NCI-H187 treated with DMSO at 0.1 percent for 48 hours (cell line): ENCODE measurements around the gene RSRC1.
"Not testable (repeated sequence)": the region's sequence is repeated elsewhere in the genome, so short reads cannot be mapped to it uniquely, and the experiment has no call there.

Source experiments
- DNase-seq: peaks from one replicate; lab custom pipeline; 2025; lab: John Stamatoyannopoulos, UW

Gene RSRC1

GRCh38 chr3:158531334-158531733, 421.4 kb downstream of the RSRC1 start:
- no peak for DNase-seq

DNA sequence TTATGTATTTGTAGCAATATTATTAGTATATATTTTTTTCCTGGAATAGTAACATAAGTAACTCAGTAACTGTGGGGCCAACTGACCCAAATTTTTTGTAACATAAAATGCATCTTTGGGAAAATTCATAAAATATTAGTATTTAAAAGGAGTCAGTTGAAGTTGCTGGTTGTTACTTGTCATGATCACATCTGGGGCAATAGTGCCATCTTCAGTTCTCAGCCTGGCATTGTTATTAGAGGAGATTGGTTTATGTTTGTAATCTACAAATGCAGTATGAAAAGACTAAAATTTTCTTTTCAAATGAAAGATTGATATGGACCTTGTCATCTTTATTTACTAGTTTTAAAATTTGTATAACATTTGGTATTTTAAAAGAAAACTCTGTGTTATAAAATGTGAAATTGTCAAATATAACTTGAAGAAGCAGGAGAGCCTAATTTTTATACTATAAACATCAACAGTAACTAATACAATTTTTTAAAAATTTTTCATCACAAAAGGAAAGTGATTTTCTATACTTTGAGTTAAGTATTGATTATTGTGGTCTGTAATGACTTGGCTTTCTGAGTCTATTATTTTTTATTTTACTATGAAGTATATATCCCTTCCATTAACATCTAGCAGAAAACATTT, 422.3 kb downstream of the RSRC1 start:
- DNase-seq, result no peak

DNA sequence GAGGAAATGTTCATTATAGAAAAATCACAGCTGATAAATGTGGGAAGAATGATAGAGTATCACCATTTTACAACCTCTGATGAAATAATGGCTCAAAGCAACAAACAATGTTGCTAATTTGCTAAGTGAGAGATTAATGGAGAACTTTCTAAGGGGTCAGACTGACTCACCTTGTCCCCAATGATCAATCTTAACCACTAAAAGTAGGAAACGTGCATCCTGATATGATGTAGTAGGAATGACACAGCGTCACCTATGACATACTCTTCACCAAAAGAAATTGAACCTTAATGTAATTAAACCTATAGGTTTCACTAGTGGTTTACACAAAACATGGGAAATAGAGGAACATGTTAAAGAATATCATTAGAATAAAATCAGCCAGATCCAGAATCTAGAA, 426.0 kb downstream of the RSRC1 start:
- no peak for DNase-seq

DNA sequence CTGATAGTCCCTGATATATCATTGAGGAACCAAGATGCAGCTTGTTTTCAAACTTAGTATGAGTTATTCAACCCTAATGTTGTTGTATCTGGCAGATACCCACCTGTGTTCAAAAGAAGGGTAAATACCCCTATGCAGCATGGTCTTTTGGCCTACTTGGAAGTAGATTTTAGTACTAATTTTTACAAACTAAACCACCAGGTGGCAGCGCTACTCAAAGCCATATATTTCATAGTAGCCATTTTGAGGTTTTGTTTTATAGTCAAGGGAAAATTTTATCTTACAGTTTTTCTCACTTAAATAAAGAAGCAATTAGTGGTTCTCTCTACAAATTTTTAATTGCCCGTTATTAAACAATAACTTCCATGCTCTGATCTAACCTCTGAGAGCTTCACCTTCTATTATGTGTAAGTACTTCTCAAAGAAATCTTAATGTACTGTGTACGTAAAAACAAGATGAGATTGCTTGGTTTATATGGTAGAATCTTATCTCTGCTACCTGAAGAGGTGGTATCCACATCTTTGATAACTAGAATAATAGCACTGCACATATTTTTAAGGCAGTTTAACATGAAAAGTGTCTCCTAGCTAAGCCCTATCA, 429.6 kb downstream of the RSRC1 start:
- no peak for DNase-seq

GRCh38 chr3:158540066-158540465, 430.2 kb downstream of the RSRC1 start:
- no peak for DNase-seq

GRCh38 chr3:158548691-158549090, 438.8 kb downstream of the RSRC1 start:
- no peak for DNase-seq

DNA sequence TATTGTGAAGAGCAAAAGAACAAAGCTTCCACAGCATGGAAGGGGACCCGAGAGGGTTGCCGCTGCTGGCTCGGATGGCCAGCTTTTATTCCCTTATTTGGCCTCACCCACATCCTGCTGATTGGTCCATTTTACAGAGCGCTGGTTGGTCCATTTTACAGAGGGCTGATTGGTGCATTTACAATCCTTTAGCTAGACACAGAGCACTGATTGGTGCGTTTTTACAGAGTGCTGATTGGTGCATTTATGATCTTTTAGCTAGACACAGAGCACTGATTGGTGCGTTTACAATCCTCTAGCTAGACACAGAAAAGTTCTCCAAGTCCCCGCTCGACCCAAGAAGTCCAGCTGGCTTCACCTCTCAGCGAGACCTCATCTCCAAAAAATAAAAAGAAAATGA, 440.0 kb downstream of the RSRC1 start:
- DNase-seq, result not testable (repeated sequence)

DNA sequence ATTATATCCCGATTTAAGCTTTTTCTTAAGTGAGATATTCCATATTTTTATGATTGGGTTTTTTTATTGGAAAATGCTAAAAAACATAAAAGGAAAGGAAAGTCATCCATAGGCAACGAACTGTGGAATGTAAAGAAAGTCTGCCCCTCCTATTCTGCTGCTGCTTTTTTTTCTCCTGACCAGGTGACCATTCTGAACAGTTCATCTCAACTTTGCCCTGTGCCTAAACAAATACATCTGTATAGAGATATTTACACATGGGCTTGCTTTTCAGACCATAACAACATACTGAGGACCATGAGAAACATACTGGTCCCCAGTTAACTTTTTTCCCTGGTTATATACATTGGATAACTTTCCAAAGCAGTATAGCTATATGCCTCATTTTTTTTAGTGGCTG, 442.2 kb downstream of the RSRC1 start:
- DNase-seq, result no peak

DNA sequence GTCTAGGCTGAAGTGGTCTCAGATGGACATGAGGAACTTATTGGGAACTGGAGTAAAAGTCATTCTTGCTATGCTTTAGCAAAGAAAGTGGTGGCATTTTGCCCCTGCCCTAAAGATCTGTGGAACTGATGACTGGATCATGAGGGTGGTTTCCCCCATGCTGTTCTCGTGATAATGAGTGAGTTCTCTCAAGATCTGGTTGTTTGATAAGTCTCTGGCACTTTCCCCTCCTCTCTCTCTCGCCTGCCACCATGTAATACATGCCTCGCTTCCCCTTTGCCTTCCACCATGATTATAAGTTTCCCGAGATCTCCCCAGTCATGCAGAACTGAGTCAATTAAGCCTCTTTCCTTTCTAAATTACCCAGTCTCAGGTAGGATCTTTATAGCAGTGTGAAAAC, 449.6 kb downstream of the RSRC1 start:
- DNase-seq, result no peak

DNA sequence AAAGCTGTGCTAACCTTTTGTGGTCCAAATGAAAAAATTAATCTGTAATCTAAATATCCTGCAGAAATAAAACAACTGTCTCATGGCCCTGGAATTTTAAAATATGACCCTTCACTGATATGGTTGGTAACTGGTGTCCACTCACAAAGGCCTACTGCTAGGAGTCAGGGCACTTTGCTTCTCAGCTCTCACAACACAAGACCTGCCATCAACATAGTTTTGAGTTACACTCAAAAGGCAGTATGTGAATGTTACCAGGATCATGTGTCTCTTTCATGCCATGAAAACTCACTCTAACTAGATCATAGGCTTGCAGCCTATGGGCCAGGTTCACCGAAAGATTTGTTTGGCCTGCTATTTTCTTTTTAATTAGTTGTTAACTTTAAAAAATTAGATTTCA, 451.1 kb downstream of the RSRC1 start:
- no peak for DNase-seq

DNA sequence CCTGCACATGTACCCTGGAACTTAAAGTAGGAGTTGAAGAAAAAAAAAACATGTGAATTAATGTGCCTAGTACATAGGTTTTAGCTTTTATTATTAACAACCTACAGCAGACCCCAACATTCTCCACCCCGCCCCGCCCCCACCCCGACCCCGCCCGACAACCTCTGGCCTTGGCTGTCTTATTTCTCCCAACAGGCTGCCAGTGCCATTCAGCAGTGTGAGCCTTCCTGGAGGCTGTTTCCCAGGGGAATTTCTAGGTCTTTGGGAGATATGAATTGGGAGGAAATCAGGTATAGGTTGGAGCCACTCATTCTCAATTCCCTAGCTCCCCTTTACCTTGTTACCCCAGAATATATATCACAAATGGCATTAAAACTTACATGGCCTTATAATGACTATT, 452.8 kb downstream of the RSRC1 start:
- no peak for DNase-seq

- DNase-seq, result no peak
Observed at GRCh38 chr3:158563076-158563475, 453.2 kb downstream of the RSRC1 start.

GRCh38 chr3:158565076-158565475, 455.2 kb downstream of the RSRC1 start:
- no peak for DNase-seq

DNA sequence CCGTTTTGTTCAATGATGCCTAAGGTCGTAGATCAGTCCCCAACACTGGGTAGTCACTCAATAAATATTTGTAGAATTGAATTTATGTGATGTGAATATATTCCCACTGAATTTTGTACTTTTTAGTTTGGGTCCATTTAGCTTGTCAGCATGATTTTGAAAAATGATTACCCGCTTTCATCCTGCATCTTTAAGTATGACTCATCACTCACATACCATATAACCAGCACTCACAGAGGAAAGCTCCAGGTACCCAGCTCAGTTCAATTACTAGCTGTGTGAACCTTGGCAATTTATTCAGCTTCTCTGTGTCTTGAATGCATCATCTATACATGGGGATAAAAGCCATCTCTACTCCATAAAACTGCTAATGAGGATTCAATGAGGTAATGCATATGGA, 458.9 kb downstream of the RSRC1 start:
- DNase-seq, result no peak

DNA sequence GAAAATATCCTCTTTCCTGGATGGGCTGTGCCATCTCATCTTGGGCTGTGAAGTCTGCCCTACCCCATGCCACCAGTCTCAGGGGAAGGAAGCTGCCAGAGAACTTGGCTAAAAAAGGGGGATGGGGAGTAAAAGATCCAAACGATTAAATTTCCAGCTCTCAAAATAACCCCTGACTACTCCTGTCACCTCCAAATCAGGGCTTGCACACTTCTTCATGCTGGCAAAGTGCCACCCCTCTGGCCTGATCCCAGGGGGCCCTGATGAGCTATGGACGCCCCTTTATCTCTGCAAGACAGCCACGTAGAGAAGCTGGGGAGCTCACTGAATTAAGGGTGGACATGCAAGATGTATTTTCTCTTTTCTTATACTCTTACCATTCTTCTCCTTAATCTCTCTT, 459.9 kb downstream of the RSRC1 start:
- no peak for DNase-seq

GRCh38 chr3:158570999-158571702, 461.3 kb downstream of the RSRC1 start, which contains the start of gene MLF1:
Gene MLF1, plus strand, starts transcription at chr3:158571194. Its CDS starts 107 bp downstream, at chr3:158571301.
- DNase-seq, result peak; percentile 42

DNA sequence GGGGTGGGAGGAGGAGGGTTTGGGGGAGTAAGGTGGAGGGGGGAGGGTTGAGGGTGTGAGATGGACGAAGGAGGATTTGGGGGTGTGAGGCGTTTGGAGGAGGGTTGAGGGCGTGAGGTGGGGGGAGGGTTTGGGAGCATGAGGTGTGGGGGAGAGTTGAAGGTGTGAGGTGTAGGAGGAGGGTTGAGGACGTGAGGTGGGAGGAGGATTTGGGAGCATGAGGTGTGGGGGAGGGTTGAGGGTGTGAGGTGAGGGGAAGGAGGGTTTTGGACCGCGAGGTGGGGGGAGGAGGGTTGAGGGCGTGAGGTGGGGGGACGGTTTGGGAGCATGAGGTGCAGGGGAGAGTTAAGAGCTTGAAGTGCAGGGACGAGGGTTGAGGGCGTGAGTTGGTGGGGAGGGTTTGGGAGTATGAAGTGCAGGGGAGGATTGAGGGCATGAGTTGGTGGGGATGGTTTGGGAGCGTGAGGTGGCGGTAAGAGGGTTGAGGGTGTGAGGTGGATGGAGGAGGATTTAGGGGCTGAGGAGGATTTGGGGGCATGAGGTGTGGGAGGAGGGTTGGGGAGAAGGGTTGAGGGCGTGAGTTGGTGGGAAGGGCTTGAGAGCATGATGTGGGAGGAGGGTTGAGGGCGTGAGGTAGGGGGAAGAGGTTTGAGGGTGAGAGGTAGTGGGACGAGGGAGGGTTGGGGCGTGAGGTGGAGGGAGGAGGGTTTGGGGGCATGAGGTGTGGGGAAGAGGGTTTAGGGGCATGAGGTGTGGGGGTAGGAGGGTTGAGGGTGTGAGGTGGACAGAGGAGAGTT, 462.3 kb downstream of the RSRC1 start:
- DNase-seq, result no peak

GRCh38 chr3:158572766-158573060, 462.8 kb downstream of the RSRC1 start:
- DNase-seq, result no peak

- no peak for DNase-seq
Observed at GRCh38 chr3:158573714-158574113, 463.8 kb downstream of the RSRC1 start.

DNA sequence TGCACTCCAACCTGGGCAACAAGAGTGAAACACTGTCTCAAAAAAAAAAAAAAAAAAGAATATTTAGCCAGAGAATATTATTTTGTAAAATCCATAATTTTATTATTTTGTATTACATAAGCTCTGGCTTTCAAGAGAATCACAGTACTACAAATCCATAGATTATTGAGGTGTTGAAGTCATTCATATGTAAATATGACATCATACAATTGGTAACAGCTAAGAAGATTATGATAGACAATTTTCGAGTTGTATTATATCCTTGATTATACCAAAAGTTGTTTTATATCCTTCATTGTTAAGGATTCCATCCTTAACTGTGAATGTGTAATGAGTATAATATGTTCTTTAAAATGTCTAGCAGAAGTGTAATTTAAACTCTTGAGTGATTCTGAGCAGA, 464.8 kb downstream of the RSRC1 start:
- no peak for DNase-seq

- no peak for DNase-seq
Observed at GRCh38 chr3:158590223-158590622, 480.3 kb downstream of the RSRC1 start.
